ENCODE measurements around the gene TMEM52B. TPM values are rescaled to one million over a fixed set of nuclear protein-coding genes. Genes with fewer than 3 reads are reported as not detected.
"Not testable (repeated sequence)": the region's sequence is repeated elsewhere in the genome, so short reads cannot be mapped to it uniquely, and the experiment has no call there.

Gene TMEM52B
- total RNA-seq, 4 donors from 2014 or later = not detected

- Histone ChIP-seq H3K9me3 (no peaks in the 10 kb centered on the region), H3K36me3 (no peaks in the 10 kb centered on the region), H3K4me3 (no peak overlapping the region), H3K4me1 (no peaks in the 10 kb centered on the region), H3K27me3 (peaks cover 0 to 4% (median 0%) of the 10 kb centered on the region in 4 donors), H3K27ac (no peak overlapping the region)
- no peak for DNase-seq
- TF ChIP-seq POLR2A (IDR thresholded peaks at IDR 0.05) = no peak
- TF ChIP-seq CTCF (IDR thresholded peaks at IDR 0.05) = no peak
- 76 to 87% methylated on average over 5 of the region's 5 CpGs for WGBS, 2 donors
- intact Hi-C loops (cut with DNase I) = no loop called here
Measured at GRCh38 chr12:10197879-10198278, 19.0 kb downstream of the TMEM52B start.

DNA sequence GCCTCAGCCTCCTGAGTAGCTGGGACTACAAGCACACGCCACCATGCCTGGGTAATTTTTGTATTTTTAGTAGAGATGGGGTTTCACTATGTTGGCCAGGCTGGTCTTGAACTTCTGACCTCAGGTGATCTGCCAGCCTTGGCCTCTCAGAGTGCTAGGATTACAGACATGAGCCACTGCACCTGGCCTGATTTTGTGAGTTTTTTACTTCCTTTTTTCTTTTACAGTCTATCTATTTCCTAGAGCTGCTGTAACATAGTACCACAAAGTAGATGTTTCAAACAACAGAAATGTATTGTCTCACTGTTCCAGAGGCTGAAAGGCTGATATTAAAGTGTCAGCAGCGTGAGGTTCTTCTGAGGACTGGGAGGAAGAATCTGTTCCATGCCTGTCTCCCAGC, 25.7 kb downstream of the TMEM52B start:
- intact Hi-C loops (cut with DNase I); H3K4me3 ChIP-seq; H3K4me1 ChIP-seq; H3K9me3 ChIP-seq; H3K36me3 ChIP-seq; H3K27me3 ChIP-seq; H3K27ac ChIP-seq; DNase-seq: not testable (repeated sequence)
- WGBS, 2 donors = 89 to 95% methylated on average over 2 of the region's 2 CpGs

- TF ChIP-seq POLR2A (IDR thresholded peaks at IDR 0.05) (no peak), CTCF (IDR thresholded peaks at IDR 0.05) (no peak)
- H3K4me3 ChIP-seq = no peak overlapping the region
- no peak overlapping the region for H3K27ac ChIP-seq
- intact Hi-C loops (cut with DNase I) = no loop called here
- no peaks in the 10 kb centered on the region for H3K4me1 ChIP-seq
- 71 to 90% methylated on average over 3 of the region's 3 CpGs for WGBS, 2 donors
- H3K27me3 ChIP-seq = no peaks in the 10 kb centered on the region
- DNase-seq = no peak
- no peaks in the 10 kb centered on the region for H3K9me3 ChIP-seq
- no peaks in the 10 kb centered on the region for H3K36me3 ChIP-seq
Measured at GRCh38 chr12:10205220-10205807, 26.5 kb downstream of the TMEM52B start.

DNA sequence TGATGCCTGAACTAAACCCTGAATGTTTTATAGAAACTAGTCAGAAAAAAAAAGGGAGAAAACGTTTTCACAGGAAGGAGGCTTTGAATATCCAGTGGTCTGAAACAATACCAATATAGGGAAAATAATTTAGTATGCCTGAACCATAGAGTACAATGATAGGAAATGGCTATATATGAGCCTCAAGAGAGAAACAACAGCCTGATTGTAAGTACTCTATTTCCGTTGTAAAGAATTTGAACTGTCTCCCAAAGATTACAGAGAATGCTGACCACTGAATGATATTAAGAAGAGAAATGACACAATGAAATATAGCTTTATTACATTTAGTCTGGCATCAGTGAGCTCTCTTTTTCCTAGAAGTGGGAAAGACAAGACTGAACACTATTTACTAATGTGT, 28.3 kb downstream of the TMEM52B start:
- DNase-seq = no peak
- no peak overlapping the region for H3K27ac ChIP-seq
- H3K4me1 ChIP-seq = peaks cover 0 to 7% (median 3%) of the 10 kb centered on the region in 3 donors
- 22 to 28% methylated on average over 2 of the region's 2 CpGs for WGBS, 2 donors
- intact Hi-C loops (cut with DNase I) = no loop called here
- no peak for TF ChIP-seq POLR2A (IDR thresholded peaks at IDR 0.05)
- TF ChIP-seq CTCF (IDR thresholded peaks at IDR 0.05) = no peak
- H3K9me3 ChIP-seq = no peaks in the 10 kb centered on the region
- no peak overlapping the region for H3K4me3 ChIP-seq
- no peaks in the 10 kb centered on the region for H3K27me3 ChIP-seq
- no peaks in the 10 kb centered on the region for H3K36me3 ChIP-seq

GRCh38 chr12:10210225-10210624, 31.4 kb downstream of the TMEM52B start:
- Histone ChIP-seq H3K9me3 (no peaks in the 10 kb centered on the region), H3K4me3 (no peak overlapping the region), H3K36me3 (no peaks in the 10 kb centered on the region), H3K27ac (no peak overlapping the region), H3K4me1 (peaks cover 3 to 23% (median 9%) of the 10 kb centered on the region in 3 donors), H3K27me3 (no peaks in the 10 kb centered on the region)
- TF ChIP-seq CTCF (IDR thresholded peaks at IDR 0.05) (no peak), POLR2A (IDR thresholded peaks at IDR 0.05) (no peak)
- intact Hi-C loops (cut with DNase I) = no loop called here
- WGBS, 2 donors = 89 to 90% methylated on average over 15 of the region's 15 CpGs
- DNase-seq = no peak

Measured in esophagus squamous epithelium (tissue), 5 donors.